Left renal cortex interstitium (tissue), 4 donors: Measurements from ENCODE around the gene RAB3B. TPM values are rescaled to one million over a fixed set of nuclear protein-coding genes. Genes with fewer than 3 reads are reported as not detected.
"Not testable (repeated sequence)": the region's sequence is repeated elsewhere in the genome, so short reads cannot be mapped to it uniquely, and the experiment has no call there.

Experiments used
- DNase-seq, 4 donors: peaks; one replicate each; pipeline ENCODE4 v3.0.0-alpha.2; 2013; ENCODE audit warnings: low read depth in 4 of 4, low spot score in 2 of 4, missing footprints in 1 of 4
- polyA plus RNA-seq, 4 donors: library from polyadenylated mRNA; unstranded; fragments of 120-200 nt; gene quantifications; one replicate each; pipeline ENCODE4 v1.2.1, GENCODE V29; 2013; ENCODE audit not compliant: insufficient read length in 4 of 4

RAB3B gene
- polyA plus RNA-seq, 4 donors, result 3.7 to 5.9 (median 4.9) TPM

DNA sequence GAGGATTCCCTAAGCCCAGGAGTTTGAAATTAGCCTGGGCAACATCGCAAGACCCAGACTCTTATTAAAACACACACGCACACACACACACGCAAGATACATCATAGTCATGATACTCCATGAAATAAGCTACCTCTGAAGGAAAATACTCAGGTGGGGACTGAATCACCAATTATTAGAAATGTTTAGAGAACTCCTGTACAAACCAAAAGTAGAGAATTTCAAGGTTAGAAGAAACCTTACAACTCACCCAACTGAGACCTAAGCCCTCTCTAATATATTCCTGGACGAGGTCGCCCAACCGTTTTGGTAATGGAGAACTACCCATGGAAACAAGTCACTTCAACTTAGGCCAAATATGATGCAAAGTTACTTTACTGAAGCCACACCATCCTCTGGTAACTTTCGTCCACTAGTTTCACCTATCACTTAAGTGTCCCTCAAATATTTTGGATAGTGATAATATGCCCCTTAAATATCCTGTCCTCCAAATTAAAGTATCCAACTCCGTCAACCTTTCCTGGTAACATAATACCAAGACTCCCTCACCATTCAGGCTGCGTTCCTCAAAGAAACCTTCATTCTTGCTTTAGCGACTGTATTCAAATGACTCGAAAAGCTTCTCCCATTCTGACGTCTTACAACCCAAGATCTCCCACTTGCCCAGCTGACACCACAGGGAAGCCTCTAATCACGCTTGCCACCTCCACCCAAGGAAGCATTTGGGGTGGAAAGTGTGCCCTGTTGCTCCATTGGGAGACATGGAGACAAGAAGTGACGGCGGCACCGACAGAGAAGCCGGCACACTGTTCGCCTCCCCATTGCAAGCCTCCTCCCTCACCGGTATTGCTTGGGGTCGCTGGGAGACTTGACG lies 112.8 kb downstream of the RAB3B start:
- peak; percentile 3 to 50 (median 32) for DNase-seq

DNA sequence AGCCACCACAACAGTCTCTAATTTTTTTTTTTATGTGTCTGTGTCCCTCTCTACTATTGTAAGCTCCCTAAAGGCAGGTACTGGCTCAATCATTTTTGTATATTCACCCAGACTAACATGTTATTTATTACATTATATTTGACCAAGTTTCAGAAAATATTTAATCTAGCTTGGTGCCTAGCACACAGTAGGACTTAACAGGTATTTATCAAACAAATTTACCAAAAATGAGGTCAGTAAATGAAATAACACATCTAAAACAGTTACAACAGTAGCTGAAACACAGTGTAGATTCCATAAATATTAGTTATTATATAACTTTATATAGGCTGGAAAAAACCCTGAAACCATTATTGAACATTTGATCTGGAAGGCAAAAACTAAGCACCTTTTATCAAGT lies 114.7 kb downstream of the RAB3B start:
- DNase-seq, result no peak

- DNase-seq, result no peak
Observed at GRCh38 chr1:51875291-51875772, 115.2 kb downstream of the RAB3B start.

DNA sequence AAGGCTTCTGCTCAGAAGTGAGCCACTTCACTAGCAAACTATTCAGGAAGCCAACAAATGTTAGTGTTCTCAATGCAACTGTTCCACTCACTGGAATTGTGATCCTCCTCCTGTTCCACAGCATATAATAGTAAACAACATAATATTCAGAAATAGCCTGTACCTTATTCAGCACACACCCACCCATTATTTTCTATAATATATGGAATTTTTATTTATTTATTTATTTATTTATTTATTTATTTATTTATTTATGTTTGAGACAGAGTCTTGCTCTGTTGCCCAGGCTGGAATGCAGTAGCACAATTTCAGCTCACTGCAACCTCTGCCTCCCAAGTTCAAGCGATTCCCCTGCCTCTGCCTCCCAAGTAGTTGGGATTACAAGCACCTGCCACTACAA lies 117.2 kb downstream of the RAB3B start:
- not testable (repeated sequence) for DNase-seq

- DNase-seq, result no peak
Observed at GRCh38 chr1:51871351-51871975, 119.0 kb downstream of the RAB3B start.

- no peak for DNase-seq
Observed at GRCh38 chr1:51870603-51871350, 119.7 kb downstream of the RAB3B start.

DNA sequence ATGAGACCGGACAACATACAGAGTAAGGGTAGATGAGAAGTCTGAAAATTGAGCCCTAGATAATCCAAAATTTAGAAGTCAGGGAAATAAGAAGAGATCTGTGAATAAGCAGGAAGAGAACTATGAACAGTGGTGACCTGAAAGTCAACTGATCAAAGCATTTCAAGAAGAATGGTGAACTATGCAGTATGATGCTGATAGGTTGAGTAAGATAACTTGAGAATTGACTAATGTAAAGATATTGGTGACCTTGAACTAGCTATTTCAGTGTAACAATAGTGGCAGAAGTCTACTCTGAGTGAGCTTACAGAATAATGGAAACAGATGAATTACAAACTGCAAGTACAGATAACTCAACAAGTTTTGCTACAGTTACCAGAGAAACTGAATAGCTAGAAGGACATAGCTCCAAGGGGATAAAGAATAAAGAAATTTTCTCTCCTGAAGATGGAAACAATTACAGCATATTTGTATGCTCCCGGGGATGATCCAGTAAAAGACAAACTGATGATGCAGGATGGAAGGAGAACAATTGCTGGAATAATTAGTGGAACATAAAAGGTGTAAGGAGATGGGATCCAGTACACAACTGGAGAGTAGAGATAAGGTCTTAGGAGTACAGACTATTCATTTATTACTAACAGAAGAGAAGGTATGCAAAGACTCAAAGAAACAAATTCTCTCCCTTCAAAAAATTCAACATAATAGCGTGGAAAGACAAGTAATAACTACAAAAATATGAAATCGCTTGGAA lies 122.8 kb downstream of the RAB3B start:
- DNase-seq, result no peak

- no peak for DNase-seq
Observed at GRCh38 chr1:51863384-51863783, 127.1 kb downstream of the RAB3B start.

DNA sequence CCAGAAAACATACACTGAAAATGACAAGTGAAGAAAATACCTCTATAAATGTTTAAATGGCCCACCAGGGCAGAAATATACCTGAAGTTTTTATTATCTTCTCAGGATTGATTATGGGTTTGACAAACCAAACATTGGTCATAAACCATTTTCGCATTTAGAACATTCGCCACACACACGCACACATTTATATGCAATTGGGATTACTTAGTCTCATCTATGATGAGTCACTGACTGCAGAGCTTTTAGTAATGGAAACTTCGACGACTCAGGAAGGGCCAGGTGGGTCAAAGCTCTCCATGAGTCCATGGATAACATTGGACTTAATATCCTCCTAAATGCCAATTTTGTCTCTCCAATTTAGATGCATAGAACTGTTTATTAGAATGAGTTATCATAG lies 128.8 kb downstream of the RAB3B start:
- no peak for DNase-seq

DNA sequence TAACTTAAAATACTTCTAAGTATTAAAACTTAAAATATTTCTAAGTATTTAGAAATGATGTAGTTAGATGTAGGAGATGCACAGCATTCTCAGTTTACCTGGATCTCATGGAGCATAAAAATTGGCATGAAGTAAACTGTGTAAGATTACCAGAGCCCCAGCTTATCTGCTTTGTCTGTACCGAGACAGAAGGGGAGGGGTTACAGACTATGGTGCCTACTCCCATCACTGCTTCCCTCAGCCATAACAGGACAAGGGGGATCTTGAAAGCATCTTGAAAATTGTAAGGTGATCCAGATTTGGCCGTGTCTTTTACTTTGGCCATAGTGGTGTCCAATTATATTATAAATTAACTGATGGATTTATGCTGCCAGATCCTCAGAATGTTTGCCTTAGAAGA lies 130.8 kb downstream of the RAB3B start:
- DNase-seq, result no peak

GRCh38 chr1:51859333-51859732 lies 131.2 kb downstream of the RAB3B start:
- DNase-seq, result no peak

GRCh38 chr1:51858892-51859291 lies 131.6 kb downstream of the RAB3B start:
- no peak for DNase-seq

Other genes with a start within 250 kb of the RAB3B start
- 100 to 1,000 TPM; 104 to 175 (median 136) TPM for gene NRDC, start 112.0 kb downstream of the RAB3B start, polyA plus RNA-seq
- 1 to 10 TPM; 5.6 to 7.8 (median 6.7) TPM for gene KTI12, start 43.1 kb upstream of the RAB3B start, polyA plus RNA-seq
- 10 to 100 TPM; 67.1 to 93.7 (median 74.4) TPM for gene TXNDC12, start 64.5 kb upstream of the RAB3B start, polyA plus RNA-seq
- gene BTF3L4, start 65.6 kb upstream of the RAB3B start, polyA plus RNA-seq, result 10 to 100 TPM; 75.0 to 90.3 (median 80.1) TPM
- 10 to 100 TPM; 32.2 to 36.9 (median 34.3) TPM for gene ZFYVE9, start 151.4 kb upstream of the RAB3B start, polyA plus RNA-seq